Chondrocyte (in vitro differentiated cells): ENCODE results near the gene SP110. TPM values are rescaled to one million over a fixed set of nuclear protein-coding genes. Genes with fewer than 3 reads are reported as not detected.
A peak's percentile ranks its signal among the peaks of the same experiment; 100 is the strongest.

Experiments used
- DNase-seq: peaks from one replicate; pipeline ENCODE4 v3.0.0; 2021; ENCODE audit warnings: mixed read lengths, low spot score
- H3K27ac Mint-ChIP-seq: one replicate; pipeline ENCODE4 v1.8.0; 2021; ENCODE audit warnings: mild to moderate bottlenecking, moderate library complexity, mixed read lengths; ENCODE audit not compliant: unreplicated experiment
- H3K27me3 Mint-ChIP-seq: 2 replicates; pipeline ENCODE4 v1.8.0; 2021; ENCODE audit warnings: low read depth, mixed read lengths
- H3K36me3 Mint-ChIP-seq: 2 replicates; pipeline ENCODE4 v1.8.0; 2021; ENCODE audit warnings: low read depth, mixed read lengths
- H3K4me1 Mint-ChIP-seq: 2 replicates; pipeline ENCODE4 v1.8.0; 2021; ENCODE audit warnings: low read depth, mild to moderate bottlenecking, mixed read lengths
- H3K4me3 Mint-ChIP-seq: one replicate; pipeline ENCODE4 v1.8.0; 2021; ENCODE audit warnings: mild to moderate bottlenecking, moderate library complexity, mixed read lengths; ENCODE audit not compliant: unreplicated experiment
- H3K9me3 Mint-ChIP-seq: 2 replicates; pipeline ENCODE4 v1.8.0; 2021; ENCODE audit warnings: low read depth, mixed read lengths
- CTCF ChIP-seq: fragments of 200-600 bp; sonication (generic); IDR thresholded peaks from 2 replicates; pipeline ENCODE4 v1.5.0; 2021; ENCODE audit warnings: antibody characterized with exemption, mild to moderate bottlenecking, moderate library complexity
- total RNA-seq: library from RNA; stranded (reverse); gene quantifications from 3 replicates; pipeline ENCODE4 v1.2.1, GENCODE V29; 2021

SP110 gene
- total RNA-seq, 1 donor from 2014 or later = 12.9 TPM

DNA sequence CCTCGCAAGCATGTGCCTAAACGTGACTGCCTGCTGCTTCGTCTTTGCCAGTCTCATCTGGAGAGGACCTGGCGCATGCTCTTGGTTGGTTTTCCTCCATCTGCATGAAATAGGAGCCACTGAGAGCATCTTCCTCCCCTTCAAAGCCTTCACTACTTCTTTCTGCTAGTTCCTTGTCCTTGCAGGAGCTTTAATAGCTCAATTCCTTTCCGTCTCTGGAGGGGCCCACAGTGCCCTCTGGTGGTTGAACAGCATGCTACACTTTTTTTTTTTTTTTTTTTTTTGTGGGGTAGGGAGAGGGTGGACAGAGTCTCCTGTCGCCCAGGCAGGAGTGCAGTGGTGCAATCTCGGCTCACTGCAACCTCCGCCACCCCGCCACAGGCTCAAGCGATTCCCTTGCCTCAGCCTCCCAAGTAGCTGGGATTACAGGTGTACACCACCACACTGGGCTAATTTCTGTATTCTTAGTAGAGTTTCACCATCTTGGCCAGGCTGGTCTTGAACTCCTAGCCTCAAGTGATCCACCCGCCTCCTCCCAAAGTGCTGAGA, 59.6 kb downstream of the SP110 start:
- Mint-ChIP-seq H3K36me3 (no peaks in the 10 kb centered on the region), H3K27me3 (no peaks in the 10 kb centered on the region), H3K4me1 (no peaks in the 10 kb centered on the region), H3K27ac (no peak overlapping the region), H3K4me3 (no peak overlapping the region), H3K9me3 (no peaks in the 10 kb centered on the region)
- TF ChIP-seq CTCF = peak; percentile 85
- DNase-seq = no peak

DNA sequence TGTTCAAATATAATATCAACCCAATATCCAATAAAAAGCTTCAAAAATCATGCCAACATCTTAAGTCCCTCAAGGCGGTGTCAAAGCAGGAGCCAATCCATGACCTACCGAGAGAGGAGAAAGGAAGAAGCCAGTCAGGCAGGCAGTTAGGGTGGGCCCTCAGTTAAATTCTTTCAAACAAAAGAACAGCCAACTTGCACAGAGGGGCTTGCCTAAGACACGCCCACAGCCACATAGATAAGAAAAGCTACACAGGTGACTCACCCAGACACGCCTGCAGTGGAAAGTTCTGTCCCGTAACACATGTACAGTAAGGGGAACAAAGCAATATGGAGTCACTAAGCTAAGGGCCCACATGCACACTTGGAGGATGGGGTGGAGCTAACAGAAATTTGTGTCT, 61.3 kb downstream of the SP110 start:
- Mint-ChIP-seq H3K4me1 (peaks cover 3% of the 10 kb centered on the region), H3K9me3 (no peaks in the 10 kb centered on the region), H3K27me3 (no peaks in the 10 kb centered on the region), H3K27ac (no peak overlapping the region), H3K4me3 (no peak overlapping the region), H3K36me3 (no peaks in the 10 kb centered on the region)
- DNase-seq = no peak
- no peak for TF ChIP-seq CTCF

- Mint-ChIP-seq H3K27me3 (no peaks in the 10 kb centered on the region), H3K4me3 (no peak overlapping the region), H3K36me3 (peaks cover 2% of the 10 kb centered on the region), H3K9me3 (peaks cover 5% of the 10 kb centered on the region), H3K4me1 (peaks cover 4% of the 10 kb centered on the region), H3K27ac (no peak overlapping the region)
- DNase-seq = no peak
- no peak for TF ChIP-seq CTCF
Observed at GRCh38 chr2:230156782-230157699, 62.7 kb downstream of the SP110 start.

- no peak overlapping the region for H3K27ac Mint-ChIP-seq
- H3K4me3 Mint-ChIP-seq = no peak overlapping the region
- no peak for DNase-seq
- TF ChIP-seq CTCF = no peak
- no peaks in the 10 kb centered on the region for H3K27me3 Mint-ChIP-seq
- H3K36me3 Mint-ChIP-seq = peaks cover 5% of the 10 kb centered on the region
- peaks cover 8% of the 10 kb centered on the region for H3K9me3 Mint-ChIP-seq
- H3K4me1 Mint-ChIP-seq = peaks cover 4% of the 10 kb centered on the region
Observed at GRCh38 chr2:230155359-230155758, 64.4 kb downstream of the SP110 start.

DNA sequence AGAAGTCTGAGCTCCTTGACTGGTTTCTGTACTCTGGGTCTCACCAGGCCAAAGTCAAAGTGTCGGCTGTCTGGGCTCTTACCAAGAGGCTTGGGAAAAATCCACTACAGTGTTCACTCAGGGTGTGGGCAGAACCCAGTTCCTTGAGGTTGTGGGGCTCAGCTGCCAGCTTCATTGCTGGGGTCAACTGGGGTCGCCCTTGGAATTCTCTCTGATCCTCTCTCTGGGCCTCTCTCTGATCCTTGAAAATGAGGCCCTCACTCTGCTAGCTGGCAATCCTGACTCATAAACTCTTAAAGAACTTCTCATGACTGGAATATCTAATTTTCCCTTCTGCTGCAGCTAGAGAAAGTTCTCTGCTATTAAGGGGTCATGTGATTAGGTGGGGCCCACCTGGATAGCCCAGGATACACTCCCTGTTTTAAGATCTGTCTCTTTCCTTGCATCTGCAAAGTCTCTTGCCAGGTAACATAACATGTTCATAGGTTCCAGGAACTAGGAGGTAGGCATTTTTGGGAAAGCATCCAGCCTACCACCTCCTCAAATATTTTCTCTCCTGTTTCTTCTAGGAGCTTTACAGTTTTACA, 66.3 kb downstream of the SP110 start:
- H3K9me3 Mint-ChIP-seq = peaks cover 8% of the 10 kb centered on the region
- TF ChIP-seq CTCF = no peak
- DNase-seq = no peak
- peaks cover 5% of the 10 kb centered on the region for H3K36me3 Mint-ChIP-seq
- no peak overlapping the region for H3K4me3 Mint-ChIP-seq
- no peak overlapping the region for H3K27ac Mint-ChIP-seq
- no peaks in the 10 kb centered on the region for H3K27me3 Mint-ChIP-seq
- peaks cover 4% of the 10 kb centered on the region for H3K4me1 Mint-ChIP-seq
